Right cardiac atrium (tissue), 5 donors: ENCODE data around the gene ZNF862. TPM values are rescaled to one million over a fixed set of nuclear protein-coding genes. Genes with fewer than 3 reads are reported as not detected.
"Not testable (repeated sequence)": the region's sequence is repeated elsewhere in the genome, so short reads cannot be mapped to it uniquely, and the experiment has no call there.

Experiments used
- ATAC-seq, 2 donors: fragments of 200-7000 bp; cut with Tn5 transposase; one replicate each; pipeline versions ENCODE4 v1.8.0 to v1.9.1; 2020; ENCODE audit warnings: moderate library complexity in 2 of 2, mild to moderate bottlenecking in 1 of 2
- DNase-seq, 3 donors: peaks; one replicate each; pipeline ENCODE4 v3.0.0-alpha.2; 2020
- H3K27ac ChIP-seq: one replicate; pipeline ENCODE4 v1.5.1; 2013; ENCODE audit warnings: mild to moderate bottlenecking, low read length, control low read depth, moderate library complexity
- H3K27me3 ChIP-seq: one replicate; pipeline ENCODE4 v1.6.1; 2013; ENCODE audit not compliant: control insufficient read depth, insufficient read depth
- H3K4me1 ChIP-seq: one replicate; pipeline ENCODE4 v1.6.1; 2013; ENCODE audit warnings: low read length; ENCODE audit not compliant: control insufficient read depth, insufficient read depth
- H3K4me3 ChIP-seq: one replicate; pipeline ENCODE4 v1.5.1; 2013; ENCODE audit warnings: low read length, control low read depth
- H3K9me3 ChIP-seq: one replicate; pipeline ENCODE4 v1.6.1; 2013; ENCODE audit warnings: low read length; ENCODE audit not compliant: control insufficient read depth
- WGBS: extraction: QIAGEN DNeasy Blood & Tissue Kit; methylation state at CpG from one replicate; pipeline ENCODE4 v1.1.7; 2013; 5-methylcytosine and 5-hydroxymethylcytosine counted together
- intact Hi-C, 4 donors: fragments of 100-400 bp; cut with DNase I; formaldehyde crosslinking; loops; one replicate each; pipeline versions ENCODE4 v1.11.0 to v1.14.0; 2022 to 2023
- polyA plus RNA-seq: library from polyadenylated mRNA; stranded (reverse); fragments of 200-250 nt; gene quantifications from one replicate; pipeline ENCODE4 v1.2.3, GENCODE V29; 2013
- total RNA-seq, 4 donors: library from RNA; stranded (reverse); fragmentation: NEBNext Ultra II Directional; extraction: Animal tissue kit (Norgen Biotek cat#: 25700); gene quantifications; one replicate each; pipeline ENCODE4 v1.2.1, GENCODE V29; 2021
- donor health status: healthy with polysubstance abuse.
- donor health status: DM: no; HTN: yes; CAD: no.
- donor health status: DM: no; HTN: no; CAD: no.
- donor health status: DM: no; HTN: yes; CAD: no; lungs with severe emphysema.
- donor health status: DM: yes; HTN: yes; CAD: no.

ZNF862 gene
- total and polyA plus RNA-seq, 5 donors: 7.8 to 15.9 (median 13.5) TPM

DNA sequence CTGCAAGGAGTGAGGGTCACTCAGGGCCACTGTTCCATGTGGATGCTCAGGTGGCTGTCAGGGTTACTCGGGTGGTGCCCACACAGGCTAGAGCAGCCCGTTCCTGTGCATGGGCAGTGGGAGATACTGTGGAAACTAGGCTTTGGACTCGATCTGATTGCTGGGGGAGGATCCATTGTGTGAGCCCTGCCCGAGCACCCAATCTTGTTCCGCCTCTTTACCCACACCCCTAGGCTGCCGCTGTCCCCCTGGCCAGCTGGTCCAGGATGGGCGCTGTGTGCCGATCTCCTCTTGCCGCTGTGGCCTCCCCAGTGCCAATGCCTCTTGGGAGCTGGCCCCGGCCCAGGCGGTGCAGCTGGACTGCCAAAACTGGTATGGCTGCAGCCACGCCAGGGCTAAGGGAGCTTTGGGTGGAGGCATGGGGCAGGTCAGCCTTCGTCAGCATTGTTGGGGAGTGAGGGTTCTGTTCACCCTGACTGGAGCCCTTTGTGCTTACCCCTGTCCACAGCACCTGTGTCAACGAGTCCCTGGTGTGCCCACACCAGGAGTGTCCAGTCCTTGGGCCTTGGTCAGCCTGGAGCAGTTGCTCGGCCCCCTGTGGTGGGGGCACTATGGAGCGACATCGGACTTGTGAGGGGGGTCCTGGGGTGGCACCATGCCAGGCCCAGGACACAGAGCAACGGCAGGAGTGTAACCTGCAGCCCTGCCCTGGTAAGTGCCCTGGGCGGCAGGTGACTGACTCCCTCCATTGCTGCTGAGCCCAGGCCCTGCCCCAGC lies 12.4 kb upstream of the ZNF862 start:
- 88% methylated on average over 19 of the region's 19 CpGs for WGBS
- no peak for ATAC-seq

DNA sequence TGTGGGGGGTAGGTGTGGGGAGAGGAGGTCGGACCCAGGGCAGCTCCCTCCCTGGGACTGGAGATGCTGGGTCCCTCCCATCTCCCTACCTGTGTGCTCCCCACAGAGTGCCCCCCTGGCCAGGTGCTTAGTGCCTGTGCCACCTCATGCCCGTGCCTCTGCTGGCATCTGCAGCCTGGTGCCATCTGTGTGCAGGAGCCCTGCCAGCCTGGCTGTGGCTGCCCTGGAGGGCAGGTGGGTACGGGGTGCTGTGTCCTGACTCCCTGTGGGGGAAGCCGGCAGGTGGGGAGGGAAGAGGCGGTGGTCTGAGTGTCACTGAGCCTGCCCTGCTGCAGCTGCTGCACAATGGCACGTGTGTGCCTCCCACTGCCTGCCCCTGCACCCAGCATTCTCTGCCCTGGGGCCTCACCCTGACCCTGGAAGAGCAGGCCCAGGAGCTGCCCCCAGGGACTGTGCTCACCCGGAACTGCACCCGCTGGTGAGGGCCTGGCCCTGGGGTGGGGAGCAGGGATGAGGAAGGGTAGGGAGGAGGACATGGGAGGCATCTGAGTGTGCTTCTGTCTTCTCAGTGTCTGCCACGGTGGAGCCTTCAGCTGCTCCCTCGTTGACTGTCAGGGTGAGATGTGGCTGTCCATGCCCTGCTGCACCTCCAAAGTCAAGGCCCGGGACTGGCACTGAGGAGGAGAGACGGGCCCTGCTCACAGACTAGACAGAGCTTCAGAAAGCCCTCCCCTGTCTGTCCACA lies 11.7 kb upstream of the ZNF862 start:
- Histone ChIP-seq H3K9me3 (no peaks in the 10 kb centered on the region), H3K27me3 (no peaks in the 10 kb centered on the region), H3K4me1 (no peaks in the 10 kb centered on the region), H3K27ac (no peak overlapping the region), H3K4me3 (no peak overlapping the region)
- WGBS: 81% methylated on average over 12 of the region's 12 CpGs
- no peak for ATAC-seq
- intact Hi-C loops: no loop called here
- DNase-seq: peak in 2 of 3 donors; percentile 21 to 46

More for the DNA sequence above, 12.4 kb upstream of the ZNF862 start:
- peak in 2 of 3 donors; percentile 36 to 49 for DNase-seq
- no peaks in the 10 kb centered on the region for H3K27me3 ChIP-seq
- H3K4me1 ChIP-seq: no peaks in the 10 kb centered on the region
- H3K4me3 ChIP-seq: no peak overlapping the region
- H3K27ac ChIP-seq: no peak overlapping the region
- intact Hi-C loops: no loop called here
- H3K9me3 ChIP-seq: no peaks in the 10 kb centered on the region

DNA sequence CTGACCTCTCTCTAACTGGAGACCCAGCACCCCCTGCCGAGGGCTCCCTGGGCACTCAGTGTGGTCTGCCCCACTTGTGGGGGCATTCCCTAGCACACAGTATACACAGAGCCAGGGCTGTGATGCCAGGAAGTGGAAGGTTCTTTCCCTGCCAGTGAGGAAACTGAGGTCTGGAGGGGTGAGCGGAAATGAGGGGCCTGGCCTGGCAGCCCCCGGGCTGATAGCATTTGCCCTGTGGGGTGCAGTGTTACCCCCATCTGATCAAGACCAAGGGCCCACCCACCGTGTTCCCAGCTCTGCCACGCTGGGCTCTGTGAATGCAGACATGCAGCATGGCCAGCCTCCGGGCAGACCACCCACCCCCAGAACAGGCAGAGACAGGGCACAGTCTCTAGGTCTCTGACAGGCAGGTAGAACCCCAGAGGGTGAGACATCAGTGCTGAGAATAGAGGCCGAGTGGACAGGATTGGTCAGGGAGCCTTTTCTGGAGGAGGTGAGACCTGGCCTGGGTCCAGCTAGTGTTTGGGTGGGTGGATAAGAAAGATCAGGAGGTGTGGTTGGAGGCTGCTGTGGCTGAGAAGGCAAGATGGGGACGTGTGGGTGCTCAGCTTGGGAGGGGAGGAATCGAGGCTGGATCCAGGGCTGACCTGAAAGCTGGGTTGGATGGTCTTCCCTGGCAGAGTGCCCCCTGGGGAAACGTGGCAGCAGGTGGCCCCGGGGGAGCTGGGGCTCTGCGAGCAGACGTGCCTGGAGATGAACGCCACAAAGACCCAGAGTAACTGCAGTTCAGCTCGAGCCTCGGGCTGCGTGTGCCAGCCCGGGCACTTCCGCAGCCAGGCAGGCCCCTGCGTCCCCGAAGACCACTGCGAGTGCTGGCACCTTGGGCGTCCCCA lies 10.8 kb upstream of the ZNF862 start:
- no peaks in the 10 kb centered on the region for H3K27me3 ChIP-seq
- 78% methylated on average over 23 of the region's 23 CpGs for WGBS
- no peaks in the 10 kb centered on the region for H3K4me1 ChIP-seq
- H3K9me3 ChIP-seq: no peaks in the 10 kb centered on the region
- ATAC-seq (no peak), DNase-seq (peak in 2 of 3 donors; percentile 39 to 50)
- intact Hi-C loops: no loop called here
- H3K27ac ChIP-seq: no peak overlapping the region
- no peak overlapping the region for H3K4me3 ChIP-seq

DNA sequence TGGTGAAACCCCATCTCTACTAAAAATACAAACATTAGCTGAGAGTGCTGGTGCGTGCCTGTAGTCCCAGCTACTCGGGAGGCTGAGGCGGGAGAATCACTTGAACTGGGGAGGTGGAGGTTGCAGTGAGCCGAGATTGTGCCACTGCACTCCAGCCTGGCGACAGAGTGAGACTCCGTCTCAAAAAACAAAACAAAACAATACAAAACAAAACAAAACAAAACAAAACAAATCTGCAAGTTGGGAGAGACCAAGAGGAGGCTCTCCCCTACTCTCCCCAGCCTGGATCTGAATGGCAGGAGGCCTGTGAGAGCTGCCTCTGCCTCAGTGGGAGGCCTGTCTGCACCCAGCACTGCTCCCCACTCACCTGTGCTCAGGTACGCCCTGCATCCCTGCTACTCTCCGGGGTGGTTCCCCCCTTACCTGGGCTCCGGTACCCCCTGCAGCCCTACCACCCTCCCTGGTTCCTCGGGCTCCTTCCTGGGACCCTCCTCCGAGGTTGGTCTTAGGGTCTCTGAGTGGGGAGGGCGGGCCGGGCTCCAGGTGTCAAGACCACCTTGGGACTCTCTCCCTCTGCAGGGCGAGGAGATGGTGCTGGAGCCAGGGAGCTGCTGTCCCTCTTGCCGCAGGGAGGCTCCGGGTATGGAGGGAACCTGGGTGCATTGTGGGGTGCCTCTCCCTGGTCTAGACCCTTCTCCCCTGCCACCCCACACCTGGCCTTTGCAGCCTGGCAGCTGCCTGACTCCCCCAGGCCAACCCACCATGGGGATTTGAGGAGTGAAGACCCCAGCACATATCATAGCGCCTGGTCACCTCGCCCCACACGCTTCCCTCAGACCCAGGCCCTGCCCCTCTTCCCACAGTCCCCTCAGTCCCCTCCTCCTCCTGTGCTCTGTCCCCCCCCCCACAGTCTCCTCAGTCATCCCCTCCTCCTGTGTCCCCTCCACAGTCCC lies 9.5 kb upstream of the ZNF862 start:
- DNase-seq (peak in 2 of 3 donors; percentile 20 to 37), ATAC-seq (no peak)
- intact Hi-C loops: no loop called here
- H3K9me3 ChIP-seq: no peaks in the 10 kb centered on the region
- 89% methylated on average over 19 of the region's 19 CpGs for WGBS
- no peak overlapping the region for H3K27ac ChIP-seq
- H3K4me3 ChIP-seq: no peak overlapping the region
- H3K4me1 ChIP-seq: no peaks in the 10 kb centered on the region
- no peaks in the 10 kb centered on the region for H3K27me3 ChIP-seq

DNA sequence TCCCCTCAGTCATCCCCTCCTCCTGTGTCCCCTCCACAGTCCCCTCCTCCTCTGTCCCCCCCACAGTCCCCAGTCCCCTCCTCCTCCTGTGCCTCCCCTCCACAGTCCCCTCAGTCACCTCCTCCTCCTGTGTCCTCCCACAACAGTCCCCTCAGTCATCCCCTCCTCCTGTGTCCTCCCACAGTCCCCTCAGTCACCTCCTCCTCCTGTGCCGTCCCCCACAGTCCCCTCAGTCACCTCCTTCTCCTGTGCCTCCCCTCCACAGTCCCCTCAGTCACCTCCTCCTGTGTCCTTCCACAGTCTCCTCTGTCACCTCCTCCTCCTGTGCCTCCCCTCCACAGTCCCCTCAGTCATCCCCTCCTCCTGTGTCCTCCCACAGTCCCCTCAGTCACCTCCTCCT lies 7.6 kb upstream of the ZNF862 start:
- H3K27ac ChIP-seq, ATAC-seq, intact Hi-C loops, H3K9me3 ChIP-seq, H3K4me3 ChIP-seq, H3K27me3 ChIP-seq, H3K4me1 ChIP-seq: not testable (repeated sequence)
- peak in 1 of 3 donors; percentile 18 for DNase-seq
- 54% methylated on average over 1 of the region's 1 CpG for WGBS

DNA sequence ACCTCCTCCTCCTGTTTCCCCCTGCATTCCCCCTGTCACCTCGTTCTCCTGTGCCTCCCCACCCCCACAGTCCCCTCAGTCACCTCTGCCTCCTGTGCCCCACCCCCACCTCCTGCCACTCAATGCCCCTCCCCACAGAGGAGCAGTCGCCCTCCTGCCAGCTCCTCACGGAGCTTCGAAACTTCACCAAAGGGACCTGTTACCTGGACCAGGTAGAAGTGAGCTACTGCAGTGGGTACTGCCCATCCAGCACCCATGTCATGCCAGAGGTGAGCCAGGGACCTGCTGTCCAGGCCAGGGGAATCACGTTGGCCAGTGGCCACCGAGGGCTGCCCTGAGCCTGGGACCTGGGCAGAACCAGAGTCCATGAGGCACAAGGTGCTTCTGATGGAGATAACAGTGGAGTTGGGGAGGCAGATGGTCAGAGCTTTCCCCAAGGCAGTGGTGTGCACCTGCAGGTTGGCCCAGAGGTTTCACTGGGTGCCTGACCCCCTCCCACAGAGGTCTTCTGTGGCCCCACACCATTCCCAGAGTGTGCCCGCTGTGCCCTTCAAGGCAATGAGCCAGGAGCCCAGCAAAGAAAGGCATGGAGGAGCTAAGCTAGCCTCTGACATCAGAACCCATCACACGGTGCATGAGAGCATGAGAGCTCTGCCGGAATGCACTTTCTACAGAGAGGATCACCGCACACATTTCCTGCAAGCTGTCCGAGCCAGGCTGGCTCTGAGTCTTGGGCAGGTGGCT lies 7.0 kb upstream of the ZNF862 start:
- 48% methylated on average over 11 of the region's 11 CpGs for WGBS
- H3K27me3 ChIP-seq: no peaks in the 10 kb centered on the region
- intact Hi-C loops: no loop called here
- ATAC-seq: no peak
- no peak overlapping the region for H3K4me3 ChIP-seq
- DNase-seq: peak in 2 of 3 donors; percentile 12 to 26
- no peaks in the 10 kb centered on the region for H3K9me3 ChIP-seq
- H3K4me1 ChIP-seq: no peaks in the 10 kb centered on the region
- no peak overlapping the region for H3K27ac ChIP-seq

DNA sequence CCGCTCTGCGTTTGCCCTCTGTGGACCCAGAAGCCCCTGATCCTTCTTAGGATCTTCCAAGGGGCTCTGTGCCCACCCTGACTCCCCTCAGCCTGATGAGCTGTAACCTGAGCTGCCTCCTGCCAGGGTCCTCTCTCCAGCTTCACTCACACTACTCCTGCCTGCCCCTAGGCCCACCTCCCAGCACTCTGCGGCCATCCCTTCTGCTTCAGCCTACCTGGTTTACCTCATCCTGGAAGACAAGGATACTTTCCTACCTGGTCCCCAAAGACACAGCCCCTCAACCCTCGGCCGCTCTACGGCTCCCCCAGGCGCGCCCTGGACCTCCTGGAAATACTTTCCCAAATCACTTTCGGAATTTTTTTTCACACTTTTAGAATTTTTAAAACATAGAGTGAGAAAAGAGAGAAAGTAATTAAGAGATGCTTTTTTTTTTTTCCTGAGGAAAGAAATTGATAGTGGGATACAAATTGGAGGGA lies 6.4 kb upstream of the ZNF862 start:
- Histone ChIP-seq H3K27ac (no peak overlapping the region), H3K4me3 (no peak overlapping the region), H3K4me1 (no peaks in the 10 kb centered on the region), H3K27me3 (no peaks in the 10 kb centered on the region), H3K9me3 (no peaks in the 10 kb centered on the region)
- ATAC-seq: no peak
- peak in 2 of 3 donors; percentile 17 to 38 for DNase-seq
- intact Hi-C loops: no loop called here
- 71% methylated on average over 9 of the region's 9 CpGs for WGBS

DNA sequence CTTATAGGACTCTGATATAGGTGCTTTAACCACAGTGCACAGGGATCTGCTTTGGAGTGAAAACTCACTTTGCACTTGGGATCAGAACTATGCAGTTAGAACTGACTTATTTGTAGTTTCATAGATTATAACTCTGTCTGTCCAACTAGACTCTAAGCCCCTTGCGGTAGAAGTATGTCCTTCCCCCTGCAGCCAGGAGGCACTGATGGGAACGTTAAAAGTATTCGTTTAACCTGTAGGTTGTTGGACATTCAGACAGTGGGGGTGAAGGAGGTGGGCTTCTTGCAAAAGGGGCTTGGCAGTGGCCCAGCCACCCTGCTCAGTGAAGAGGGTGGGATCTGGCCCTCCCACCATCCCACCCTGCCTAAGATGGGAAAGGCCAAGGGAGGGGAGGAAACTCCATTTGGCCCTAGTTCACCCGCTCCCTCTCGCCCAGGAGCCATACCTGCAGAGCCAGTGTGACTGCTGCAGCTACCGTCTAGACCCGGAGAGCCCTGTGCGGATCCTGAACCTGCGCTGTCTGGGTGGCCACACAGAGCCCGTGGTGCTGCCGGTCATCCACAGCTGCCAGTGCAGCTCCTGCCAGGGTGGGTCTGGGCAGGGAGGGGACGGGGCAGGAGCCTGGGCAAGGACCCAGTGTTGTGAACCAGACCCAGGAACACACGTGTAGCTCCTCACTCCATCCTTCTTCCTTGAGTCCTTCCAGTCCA lies 5.7 kb upstream of the ZNF862 start:
- Histone ChIP-seq H3K4me1 (no peaks in the 10 kb centered on the region), H3K4me3 (no peak overlapping the region), H3K27me3 (no peaks in the 10 kb centered on the region), H3K9me3 (no peaks in the 10 kb centered on the region), H3K27ac (no peak overlapping the region)
- ATAC-seq (no peak), DNase-seq (peak in 2 of 3 donors; percentile 37 to 41)
- 74% methylated on average over 13 of the region's 13 CpGs for WGBS
- intact Hi-C loops: no loop called here

DNA sequence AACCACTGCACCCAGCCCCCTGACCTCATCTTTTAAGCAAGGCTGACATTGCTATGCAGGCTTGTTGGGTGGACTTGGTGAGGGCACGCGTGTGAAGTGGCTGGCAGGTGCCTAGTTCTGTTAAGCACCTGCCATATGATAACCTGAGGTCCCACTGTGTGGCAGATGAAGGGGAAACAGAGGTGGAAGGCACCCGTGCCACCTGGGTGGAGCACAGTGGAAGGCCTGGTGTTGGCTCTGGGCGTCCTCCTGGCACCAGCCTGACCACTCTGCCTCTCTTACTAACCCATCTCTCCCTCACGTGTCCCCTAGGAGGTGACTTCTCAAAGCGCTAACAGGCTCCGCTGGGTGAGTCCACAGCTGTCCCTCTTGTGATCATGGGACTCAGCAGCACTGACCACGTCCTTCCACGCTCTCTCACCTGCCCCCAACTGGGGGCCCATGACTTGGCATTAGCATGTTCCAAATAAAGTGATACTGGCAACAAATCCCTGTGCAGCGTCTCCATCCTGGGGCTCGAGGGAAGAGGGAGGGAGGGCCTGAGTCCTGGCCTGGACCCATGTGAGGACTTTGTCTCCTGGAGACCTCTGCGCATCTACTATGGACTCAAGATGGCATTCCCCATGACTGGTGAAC lies 4.6 kb upstream of the ZNF862 start:
- Histone ChIP-seq H3K4me1 (no peaks in the 10 kb centered on the region), H3K4me3 (no peak overlapping the region), H3K9me3 (no peaks in the 10 kb centered on the region), H3K27ac (no peak overlapping the region), H3K27me3 (no peaks in the 10 kb centered on the region)
- peak in 2 of 3 donors; percentile 14 to 25 for DNase-seq
- 80% methylated on average over 12 of the region's 12 CpGs for WGBS
- intact Hi-C loops: no loop called here
- no peak for ATAC-seq
